PFSK-1 (cell line): Measurements from ENCODE around the gene RYR2.

ENCODE experiments used
- POLR2AphosphoS5 ChIP-seq: IDR thresholded peaks from 2 replicates; pipeline ENCODE4 v1.6.1; 2012; ENCODE audit warnings: low read depth, mild to moderate bottlenecking, control low read depth, low read length, moderate library complexity
- TAF1 ChIP-seq: IDR thresholded peaks from 2 replicates; pipeline ENCODE4 v1.6.1; 2012; ENCODE audit warnings: low read length, control low read depth, borderline replicate concordance; ENCODE audit not compliant: insufficient read depth

- no peak for TF ChIP-seq POLR2AphosphoS5
- TF ChIP-seq TAF1, result no peak
Measured at GRCh38 chr1:237574536-237574935, 532.6 kb downstream of the RYR2 start.
